HG03565 (cell line): ENCODE measurements around the gene GALNT1.

Experiments used
- ATAC-seq: cut with Tn5 transposase; IDR thresholded peaks from one replicate; pipeline ENCODE4 v1.9.1; 2021; ENCODE audit warnings: mild to moderate bottlenecking, moderate library complexity; ENCODE audit not compliant: unreplicated experiment

The GALNT1 gene

DNA sequence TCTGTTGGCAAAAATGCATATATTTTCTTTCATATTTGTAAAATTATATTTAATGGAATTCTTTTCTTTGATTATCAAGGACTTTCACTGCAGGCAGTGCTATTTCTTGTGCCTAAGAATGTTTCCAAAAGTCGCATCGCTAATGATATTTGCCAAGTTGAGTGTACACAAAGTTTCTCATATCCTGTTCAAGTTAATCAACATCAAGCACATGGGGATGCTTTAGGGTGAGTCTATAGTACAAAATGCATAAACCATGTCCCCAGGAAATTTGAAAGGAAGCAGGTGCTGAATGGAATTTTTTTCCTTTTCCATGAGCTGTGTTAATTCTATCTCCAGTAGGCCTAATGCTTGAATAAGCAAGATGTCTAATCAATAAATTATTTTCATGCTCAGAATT, 129.7 kb downstream of the GALNT1 start:
- no peak for ATAC-seq

DNA sequence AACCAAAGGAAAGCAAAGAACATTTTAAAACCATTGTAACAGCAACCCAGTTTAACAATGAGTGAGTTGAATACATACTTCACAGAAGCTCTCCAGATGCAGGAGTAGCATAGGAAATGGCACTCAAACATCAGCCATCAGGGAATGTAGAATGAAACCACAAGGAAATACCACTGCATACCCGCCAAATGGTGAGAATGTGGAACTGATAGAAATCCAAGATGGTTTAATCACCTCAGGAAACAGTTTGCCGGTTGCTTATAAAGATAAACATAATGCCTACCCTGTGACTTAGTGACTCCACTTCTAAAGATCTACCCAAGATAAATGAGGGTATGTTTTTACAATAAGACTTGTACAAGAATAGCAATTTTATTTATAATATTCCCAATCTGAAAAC, 132.0 kb downstream of the GALNT1 start:
- ATAC-seq, result no peak

DNA sequence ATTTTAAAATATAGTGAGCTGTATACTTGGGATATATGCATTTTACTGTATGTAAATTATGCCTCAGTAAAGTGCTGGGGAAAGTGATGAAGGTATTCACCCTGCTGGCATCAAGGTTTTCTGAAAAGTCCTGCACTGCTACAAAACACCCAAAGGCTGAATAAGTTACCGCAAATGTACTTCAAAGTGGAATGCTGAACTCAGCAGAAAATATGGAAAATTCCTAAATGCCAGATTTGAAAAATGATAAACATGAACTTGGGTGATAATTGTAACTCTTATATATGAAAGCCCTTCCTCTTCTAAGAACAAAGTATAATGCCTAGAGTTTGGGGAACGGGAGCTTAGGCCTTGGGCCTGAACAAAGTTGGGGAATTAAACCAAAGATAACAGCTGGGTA, 133.0 kb downstream of the GALNT1 start:
- ATAC-seq, result no peak

DNA sequence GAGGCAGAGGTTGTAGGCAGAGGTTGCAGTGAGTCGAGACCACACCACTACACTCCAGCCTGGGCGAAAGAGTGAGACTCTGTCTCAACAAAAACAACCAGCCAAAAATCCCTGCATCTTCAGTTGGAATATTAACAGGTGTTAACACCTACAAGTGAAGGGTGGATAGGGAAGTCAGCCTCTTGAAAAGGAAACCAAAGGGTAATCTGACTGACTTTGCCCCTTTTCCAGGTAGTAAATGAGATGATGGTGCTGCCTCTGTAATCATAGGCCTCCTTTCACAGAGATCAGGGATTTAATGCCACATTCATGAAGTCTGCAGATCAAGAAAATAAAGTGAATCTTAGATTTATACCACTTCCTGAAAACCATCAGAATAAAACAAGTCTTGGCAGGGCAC, 133.6 kb downstream of the GALNT1 start:
- no peak for ATAC-seq

DNA sequence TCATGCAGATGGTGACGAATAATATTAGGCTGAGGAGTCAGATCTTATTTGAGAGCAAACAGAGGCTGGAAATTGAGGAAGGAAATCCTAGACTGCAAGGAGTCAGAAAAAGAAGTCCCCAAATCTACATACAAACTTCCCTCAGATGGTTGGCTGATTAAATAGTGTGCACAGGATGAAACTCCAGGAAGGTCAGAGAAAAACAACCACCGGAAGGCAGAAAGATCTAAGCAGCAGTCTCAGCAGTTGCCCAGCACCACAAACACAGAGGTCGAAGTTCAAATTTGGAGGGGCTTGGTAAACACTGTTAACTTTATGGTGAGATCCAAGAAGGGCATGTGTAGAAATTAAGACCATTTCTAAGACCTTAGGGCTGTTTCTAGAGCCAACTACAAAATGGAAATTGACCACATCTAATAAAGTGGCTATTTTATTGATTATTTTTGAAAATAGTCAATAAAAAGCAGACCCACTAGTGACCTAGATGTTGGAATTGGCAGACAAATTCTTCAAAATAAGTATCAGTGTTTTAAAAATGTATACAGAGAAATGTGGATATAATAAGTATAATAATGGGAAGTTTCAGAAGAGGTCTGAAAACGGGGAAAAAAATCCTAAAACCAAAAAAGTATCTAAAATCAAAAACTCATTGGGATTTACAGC, 134.8 kb downstream of the GALNT1 start:
- ATAC-seq, result no peak

DNA sequence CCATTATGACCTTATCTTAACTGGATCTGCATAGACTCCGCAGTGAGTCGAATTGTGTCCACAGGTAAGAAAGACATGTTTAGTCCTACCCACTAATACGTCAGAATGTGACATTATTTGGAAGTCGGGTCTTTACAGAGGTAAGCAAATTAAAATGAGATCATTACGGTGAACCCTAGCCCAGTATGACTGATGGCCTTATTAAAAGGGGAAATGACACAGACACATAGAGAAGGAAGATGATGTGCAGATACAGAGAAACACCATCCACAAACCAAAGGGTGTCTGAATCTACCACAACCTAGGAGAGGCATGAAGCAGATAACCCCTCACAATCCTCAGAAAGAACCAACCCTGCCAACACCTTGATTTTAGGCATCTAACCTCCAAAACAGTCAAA, 135.6 kb downstream of the GALNT1 start:
- ATAC-seq, result no peak

DNA sequence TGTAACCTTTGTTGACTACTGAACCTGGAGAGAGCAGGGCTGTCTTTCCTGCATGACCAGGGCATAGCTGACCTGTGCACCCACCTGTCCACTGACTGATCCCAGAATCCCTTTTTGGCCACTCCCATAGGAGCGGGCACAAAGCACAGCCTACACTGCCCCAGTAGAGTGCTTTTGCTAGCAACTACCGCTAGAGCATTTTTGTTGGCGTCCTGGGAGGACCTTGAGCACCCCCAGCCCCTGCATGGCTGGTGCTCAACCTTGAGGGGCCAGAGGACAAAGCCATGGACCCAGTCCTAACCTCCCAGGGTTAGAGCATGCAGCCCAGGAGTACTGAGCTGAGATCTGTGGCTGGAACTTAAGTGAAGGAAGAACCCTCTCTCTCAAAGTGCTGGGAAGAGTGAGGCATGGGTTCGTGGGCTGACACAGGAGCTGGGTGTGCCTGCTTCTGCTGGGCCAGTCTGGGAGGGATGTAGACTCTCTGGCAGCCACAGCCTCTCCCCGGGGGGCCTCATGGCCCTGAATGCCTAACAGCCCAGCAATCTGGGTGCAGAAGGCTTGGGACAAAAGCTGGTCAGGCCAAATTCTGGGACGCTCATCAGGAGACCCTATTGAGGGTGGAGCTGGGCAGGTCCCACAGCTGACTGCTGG, 140.0 kb downstream of the GALNT1 start:
- ATAC-seq, result no peak

DNA sequence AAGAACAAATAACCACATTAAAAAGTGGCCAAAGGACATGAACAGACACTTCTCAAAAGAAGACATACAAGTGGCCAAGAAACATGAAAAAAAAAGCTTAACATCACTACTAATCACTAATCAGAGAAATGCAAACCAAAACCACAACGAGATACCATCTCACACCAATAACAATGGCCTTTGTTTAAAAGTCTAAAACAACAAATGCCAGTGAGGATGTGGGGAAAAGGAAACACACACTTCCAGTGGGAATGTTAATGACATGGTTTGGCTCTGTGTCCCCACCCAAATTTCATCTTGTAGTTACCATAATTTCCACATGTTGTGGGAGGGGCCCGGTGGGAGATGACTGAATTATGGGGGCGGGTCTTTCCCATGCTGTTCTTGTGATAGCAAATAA, 147.1 kb downstream of the GALNT1 start:
- no peak for ATAC-seq

DNA sequence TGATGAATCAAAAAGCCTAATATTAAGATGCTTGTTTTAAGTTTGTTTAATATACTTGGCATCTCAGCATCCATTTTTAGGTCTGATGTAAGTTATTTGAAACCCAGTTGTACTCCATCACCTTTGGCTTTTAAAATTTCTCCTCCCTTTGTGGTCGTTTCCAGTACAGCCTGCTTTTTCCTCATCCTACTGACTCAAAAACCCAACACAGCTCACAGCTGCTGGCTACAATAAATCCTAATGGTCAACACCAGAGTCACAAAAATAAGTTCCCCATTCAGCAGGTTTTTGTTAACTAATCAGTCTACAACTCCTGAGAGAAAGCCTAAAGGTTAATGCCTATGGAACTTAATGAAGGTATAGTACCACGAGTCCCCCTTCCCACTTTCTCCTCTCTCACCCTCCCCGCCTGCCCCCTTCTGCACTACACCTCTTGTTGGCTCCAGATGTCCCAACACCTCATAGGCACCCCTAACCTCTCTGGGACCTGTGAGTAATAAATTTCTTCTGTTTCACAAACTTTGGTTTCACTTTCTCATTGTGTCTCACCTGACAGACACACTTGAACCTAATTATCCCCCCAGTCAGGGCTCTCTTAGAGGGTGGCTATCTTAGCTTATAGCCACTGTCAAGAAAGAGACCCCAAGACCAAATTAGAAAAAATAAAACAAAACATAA, 148.6 kb downstream of the GALNT1 start:
- no peak for ATAC-seq

DNA sequence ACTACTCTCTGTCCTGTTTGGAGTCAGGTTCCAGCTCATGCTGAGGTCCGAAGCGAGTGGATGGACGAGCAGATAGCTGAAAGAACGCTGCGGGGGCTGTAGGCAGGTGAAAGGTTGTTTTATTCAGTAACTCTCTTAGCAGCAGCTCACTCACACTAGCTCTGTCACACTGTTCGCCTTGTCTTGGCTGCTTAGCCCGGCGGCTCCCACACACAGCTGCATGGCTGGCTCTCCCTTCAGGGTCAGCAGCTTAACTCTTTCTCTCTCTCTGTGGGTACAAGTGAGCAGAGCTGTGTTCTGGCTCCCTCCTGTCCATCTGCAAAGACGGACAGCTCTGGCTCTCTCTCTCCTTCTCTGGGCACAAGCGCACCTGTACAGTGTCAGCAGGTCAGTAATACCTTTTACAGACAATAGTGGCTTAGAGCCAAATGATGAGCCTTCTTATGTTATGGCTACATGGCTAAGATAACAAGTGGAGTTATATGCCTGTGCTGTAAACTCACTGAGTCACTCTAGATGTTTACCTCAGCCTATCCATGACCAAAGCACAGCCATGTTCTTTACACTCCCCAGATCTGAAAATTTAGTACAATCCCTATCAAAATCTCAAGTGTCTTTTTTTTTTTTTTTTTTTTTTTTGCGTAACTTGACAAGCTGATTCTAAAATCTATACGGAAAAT, 149.3 kb downstream of the GALNT1 start:
- ATAC-seq, result no peak

DNA sequence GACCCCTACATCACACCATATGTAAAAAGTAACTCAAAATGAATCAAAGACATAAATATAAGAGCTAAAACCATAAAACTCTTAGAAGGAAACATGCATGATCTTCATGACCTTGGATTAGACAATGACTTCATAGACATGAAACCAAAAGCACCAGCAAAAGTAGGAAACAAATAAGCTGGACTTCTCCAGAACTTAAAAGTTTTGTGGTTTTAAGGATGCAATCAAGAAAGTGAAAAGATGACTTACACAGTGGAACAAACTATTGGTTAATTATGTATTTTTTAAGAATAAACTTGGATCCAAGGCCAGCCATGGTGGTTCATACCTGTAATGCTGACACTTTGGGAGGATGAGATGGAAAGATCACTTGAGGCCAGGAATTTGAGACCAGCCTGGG, 150.2 kb downstream of the GALNT1 start:
- no peak for ATAC-seq

DNA sequence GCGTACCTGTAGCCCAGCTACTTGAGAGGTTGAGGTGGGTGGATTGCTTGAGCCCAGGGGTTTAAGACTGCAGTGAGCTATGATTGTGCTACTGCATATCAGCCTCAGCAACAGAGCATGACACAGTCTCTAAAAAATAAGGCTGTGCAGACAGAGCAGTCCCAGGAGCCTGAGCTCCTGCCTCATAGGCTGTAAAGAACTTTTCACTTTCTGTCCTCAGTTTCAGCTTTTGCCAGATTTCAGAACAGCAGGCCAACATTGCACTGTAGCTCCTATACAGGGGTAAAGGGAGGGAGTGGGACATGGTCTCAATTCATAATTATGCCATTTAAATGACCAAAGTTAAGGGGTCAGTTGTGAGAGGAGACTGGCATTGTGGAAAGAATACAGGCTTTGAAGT, 150.6 kb downstream of the GALNT1 start:
- no peak for ATAC-seq

DNA sequence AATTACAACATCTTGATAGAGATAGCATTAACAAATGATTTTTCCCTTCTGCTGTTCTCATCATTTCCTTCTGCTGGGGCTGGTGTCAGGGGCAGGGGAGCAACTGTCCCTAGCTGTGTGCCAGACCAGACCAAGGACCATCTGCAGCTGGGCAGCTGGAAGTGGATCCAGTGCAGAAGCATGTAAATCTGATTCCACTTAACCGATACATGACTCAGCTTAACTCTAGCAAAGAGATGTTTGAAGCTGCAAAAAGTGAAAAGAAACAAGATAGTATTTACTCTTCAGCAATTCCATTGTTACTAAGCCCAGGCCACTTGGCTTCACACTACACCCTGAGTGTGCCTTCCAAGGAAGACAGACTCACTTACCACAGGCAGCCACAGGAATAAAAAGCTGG, 151.1 kb downstream of the GALNT1 start:
- no peak for ATAC-seq

DNA sequence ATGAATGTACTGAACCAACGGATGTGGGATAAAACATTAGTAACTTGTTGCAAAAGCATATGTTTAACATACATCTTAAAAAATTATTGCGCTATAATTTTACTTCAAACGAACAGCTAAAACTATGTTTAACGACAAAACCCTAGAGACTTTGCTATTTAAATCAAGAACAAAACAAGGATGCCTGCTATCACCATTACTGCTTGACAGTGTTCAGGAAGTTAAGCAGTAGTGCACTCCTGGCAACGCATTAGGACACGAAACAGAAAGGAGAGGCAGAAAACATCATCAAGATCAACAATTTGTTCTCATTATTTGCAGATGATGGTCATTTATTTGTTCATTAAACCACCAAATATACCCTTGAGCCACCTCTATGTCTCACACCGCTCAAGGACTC, 151.9 kb downstream of the GALNT1 start:
- no peak for ATAC-seq

DNA sequence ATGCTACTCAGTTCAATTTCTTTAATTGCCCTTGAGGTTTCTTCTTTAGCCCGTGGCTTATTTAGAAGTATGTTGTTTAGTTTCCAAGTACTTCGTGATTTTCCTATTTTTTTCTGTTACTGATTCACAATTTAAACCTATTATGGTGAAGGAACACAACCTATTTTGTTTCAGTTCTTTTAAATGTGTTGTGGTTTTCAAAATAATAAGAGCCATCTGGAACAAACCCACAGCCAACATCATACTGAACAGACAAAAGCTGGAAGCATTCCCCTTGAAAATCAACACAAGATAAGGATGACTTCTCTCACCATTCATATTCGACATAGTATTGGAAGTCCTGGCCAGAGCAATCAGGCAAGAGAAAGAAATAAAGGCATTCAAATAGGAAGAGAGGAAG, 155.2 kb downstream of the GALNT1 start:
- ATAC-seq, result no peak

DNA sequence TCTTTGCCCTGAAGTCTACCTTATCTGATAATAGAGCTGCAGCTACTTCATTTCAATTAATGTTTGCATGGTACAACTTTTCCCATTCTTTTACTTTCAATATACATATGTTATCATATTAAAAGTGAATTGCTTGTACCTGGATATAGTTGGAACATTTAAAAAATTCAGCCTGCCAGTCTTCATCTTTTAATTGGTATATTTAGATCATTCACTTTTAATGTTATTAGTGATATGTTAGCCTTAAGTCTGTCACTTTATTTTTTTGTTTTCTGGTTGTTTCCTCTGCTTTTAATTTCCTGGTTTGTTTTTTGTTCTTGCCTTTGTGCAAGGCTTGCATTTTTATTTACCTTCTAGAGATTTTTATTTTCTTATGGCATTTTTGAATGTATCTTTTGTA, 158.2 kb downstream of the GALNT1 start:
- ATAC-seq, result no peak

DNA sequence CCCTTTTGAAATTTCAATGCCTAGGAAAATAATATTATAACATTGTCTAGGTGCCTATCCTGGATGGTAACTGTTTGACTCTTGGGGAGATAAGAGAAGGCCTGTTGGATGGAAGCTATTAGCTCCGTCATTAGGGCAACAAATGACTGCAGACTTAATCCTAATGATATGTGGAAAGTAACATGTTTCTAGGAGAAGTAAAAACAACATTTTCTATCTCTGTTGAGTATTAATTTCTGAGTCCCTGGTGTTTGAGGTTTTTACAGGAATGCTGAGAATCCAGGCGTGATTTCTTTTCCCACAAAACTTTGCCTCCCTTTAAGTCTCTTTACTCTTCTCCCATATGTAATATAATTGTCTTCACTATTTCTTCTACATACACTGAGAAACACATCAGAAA, 159.1 kb downstream of the GALNT1 start:
- ATAC-seq, result no peak

DNA sequence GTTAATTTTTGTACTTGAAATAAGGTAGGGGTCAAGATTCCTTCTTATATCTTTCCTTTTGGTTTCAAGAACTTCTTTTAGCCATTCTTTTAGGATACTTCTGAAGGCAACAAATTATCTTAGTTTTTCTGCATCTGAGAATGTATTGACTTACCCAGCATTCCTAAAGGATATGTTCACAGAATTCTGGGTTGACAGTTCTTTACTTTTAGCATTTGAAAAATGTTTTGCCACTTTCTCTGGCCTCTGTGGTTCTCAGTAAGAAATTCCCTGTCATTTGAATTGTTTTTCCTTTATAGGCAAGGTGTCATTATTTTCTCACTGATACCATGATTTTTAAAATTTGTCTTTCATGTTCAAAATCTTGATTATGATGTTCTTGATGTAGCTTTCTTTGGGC, 162.4 kb downstream of the GALNT1 start:
- ATAC-seq, result no peak

DNA sequence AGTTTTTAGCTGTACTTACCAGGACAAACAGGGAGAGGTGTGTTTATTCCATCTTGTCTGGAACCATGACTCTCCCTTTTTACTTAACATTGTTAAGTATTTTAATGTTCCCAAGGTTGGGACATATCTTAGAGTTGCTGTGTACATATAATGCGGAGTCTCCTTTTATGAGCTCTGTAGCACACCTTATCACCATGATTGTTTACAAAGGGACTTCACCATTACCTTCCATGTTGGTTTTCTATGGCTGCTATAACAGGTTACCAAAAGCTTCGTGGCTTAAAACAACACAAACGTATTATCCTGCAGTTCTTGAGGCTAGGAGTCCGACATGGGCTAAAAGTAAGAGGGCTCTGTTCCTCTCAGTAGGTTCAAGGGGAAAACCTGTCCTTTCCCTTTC, 164.3 kb downstream of the GALNT1 start:
- ATAC-seq, result no peak

DNA sequence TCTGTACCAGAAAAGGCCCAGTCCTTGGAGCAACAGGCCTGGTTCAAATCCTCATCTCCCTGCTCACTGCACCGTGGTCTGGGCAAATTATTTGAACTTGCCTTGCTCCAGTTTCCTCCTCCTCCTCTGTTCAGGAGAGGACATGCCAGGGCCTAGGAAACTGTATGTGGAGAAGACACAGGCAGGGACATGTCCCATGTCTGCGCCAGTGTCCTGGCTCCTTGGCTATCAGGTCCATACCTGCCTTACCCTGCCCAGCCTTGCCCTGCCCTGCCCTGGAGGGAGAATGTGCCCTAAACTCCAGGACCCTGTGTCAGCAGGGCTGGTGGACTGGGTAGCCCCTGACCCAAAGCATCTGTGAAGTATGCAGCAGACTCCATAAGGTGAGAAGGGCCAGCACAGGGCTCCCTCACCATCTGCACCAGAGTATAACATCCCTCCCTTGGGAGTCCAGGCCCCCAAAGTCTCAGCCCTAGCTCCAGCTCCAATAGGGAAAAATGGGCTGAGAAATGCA, 165.3 kb downstream of the GALNT1 start:
- ATAC-seq, result no peak

DNA sequence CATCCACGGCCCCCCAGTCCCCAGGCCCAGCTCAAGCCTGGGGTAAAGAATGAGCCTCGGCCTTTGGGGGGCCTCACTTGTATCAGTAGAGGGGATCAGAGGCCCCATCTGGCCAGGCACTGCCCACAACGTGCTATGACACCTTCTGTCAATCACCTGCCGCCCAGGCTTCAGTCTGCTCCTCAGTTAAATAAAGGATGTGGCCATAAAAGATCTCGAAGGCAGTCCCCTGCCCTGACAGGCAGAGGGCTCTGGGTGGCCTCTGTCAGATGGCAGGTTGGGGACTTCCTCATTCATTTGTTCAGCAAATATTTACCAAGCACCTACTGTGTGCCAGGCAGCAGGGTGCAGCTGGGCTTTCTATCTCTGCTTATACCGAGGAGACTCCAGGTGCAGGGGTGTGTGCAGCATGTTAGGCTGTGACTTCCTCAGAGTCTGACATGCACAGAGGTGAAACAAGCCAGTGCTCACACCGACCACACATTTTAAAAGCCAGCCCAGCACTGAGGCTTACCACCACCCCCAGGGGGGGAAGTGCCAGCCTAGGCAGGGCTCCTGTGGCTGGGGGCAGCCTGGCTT, 166.4 kb downstream of the GALNT1 start:
- no peak for ATAC-seq
